Suprapubic skin (tissue), 4 donors: ENCODE data around the gene EXD3. TPM values are rescaled to one million over a fixed set of nuclear protein-coding genes. Genes with fewer than 3 reads are reported as not detected.

Source experiments
- DNase-seq, 2 donors: peaks; one replicate each; pipeline ENCODE4 v3.0.0-alpha.2; 2019; ENCODE audit warnings: low spot score in 2 of 2
- H3K27ac ChIP-seq: fragments of 200-600 bp; sonication (generic); one replicate; pipeline ENCODE4 v1.5.1; 2019
- H3K27me3 ChIP-seq: fragments of 200-600 bp; sonication (generic); one replicate; pipeline ENCODE4 v1.5.1; 2019
- H3K36me3 ChIP-seq: fragments of 200-600 bp; sonication (generic); one replicate; pipeline ENCODE4 v1.5.1; 2019
- H3K4me1 ChIP-seq: fragments of 200-600 bp; sonication (generic); one replicate; pipeline ENCODE4 v1.5.1; 2019
- H3K4me3 ChIP-seq: fragments of 200-600 bp; sonication (generic); one replicate; pipeline ENCODE4 v1.5.1; 2019; ENCODE audit warnings: mild to moderate bottlenecking
- H3K9me3 ChIP-seq: fragments of 200-600 bp; sonication (generic); one replicate; pipeline ENCODE4 v1.5.1; 2019
- CTCF ChIP-seq, 2 donors: fragments of 200-600 bp in 1 of 2; fragments of 450-650 bp in 1 of 2; sonication (generic) in 1 of 2; IDR thresholded peaks; one replicate each; pipeline ENCODE4 v1.5.1; 2016 to 2019; ENCODE audit warnings: antibody characterized with exemption in 2 of 2, mild to moderate bottlenecking in 1 of 2, moderate library complexity in 1 of 2
- EP300 ChIP-seq: sonication (generic); formaldehyde crosslinking; IDR thresholded peaks from one replicate; pipeline ENCODE4 v1.6.1; 2017; ENCODE audit warnings: antibody characterized with exemption
- POLR2A ChIP-seq, 2 donors: fragments of 450-650 bp; IDR thresholded peaks; one replicate each; pipeline ENCODE4 v1.6.1; 2017; ENCODE audit warnings: antibody characterized with exemption in 2 of 2, mild to moderate bottlenecking in 2 of 2, moderate library complexity in 2 of 2
- POLR2AphosphoS5 ChIP-seq, 3 donors: sonication (generic); formaldehyde crosslinking; IDR thresholded peaks; one replicate each; pipeline ENCODE4 v1.6.1; 2017; ENCODE audit warnings: antibody characterized with exemption in 3 of 3
- WGBS: methylation state at CpG from one replicate; pipeline ENCODE4 v1.1.5; 2018; 5-methylcytosine and 5-hydroxymethylcytosine counted together
- total RNA-seq, 4 donors: library from RNA; depleted of rRNA; stranded (reverse); fragments of >200 nt; gene quantifications; one replicate each; pipeline ENCODE4 v1.1.0, GENCODE V29; 2016

EXD3 gene
- total RNA-seq, 4 donors from 2014 or later = 7.3 to 54.0 (median 16.4) TPM

GRCh38 chr9:137353223-137354152, 69.5 kb downstream of the EXD3 start:
- TF ChIP-seq EP300 (no peak), CTCF (IDR thresholded peaks at IDR 0.05) (no peak), POLR2AphosphoS5 (IDR thresholded peaks at IDR 0.05) (peak in 1 of 3 donors; percentile 56), POLR2A (IDR thresholded peaks at IDR 0.05) (no peak)
- DNase-seq = no peak
- H3K27ac ChIP-seq = no peak overlapping the region
- peaks cover 5% of the 10 kb centered on the region for H3K36me3 ChIP-seq
- no peaks in the 10 kb centered on the region for H3K4me1 ChIP-seq
- H3K4me3 ChIP-seq = no peak overlapping the region
- WGBS = 70% methylated on average over 26 of the region's 43 CpGs
- H3K27me3 ChIP-seq = no peaks in the 10 kb centered on the region
- H3K9me3 ChIP-seq = peaks cover 5% of the 10 kb centered on the region

- H3K36me3 ChIP-seq = peaks cover 10% of the 10 kb centered on the region
- WGBS = 94% methylated on average over 15 of the region's 26 CpGs
- TF ChIP-seq POLR2A (IDR thresholded peaks at IDR 0.05) = no peak
- TF ChIP-seq EP300 = no peak
- TF ChIP-seq CTCF (IDR thresholded peaks at IDR 0.05) = no peak
- TF ChIP-seq POLR2AphosphoS5 (IDR thresholded peaks at IDR 0.05) = no peak
- H3K4me3 ChIP-seq = no peak overlapping the region
- no peak overlapping the region for H3K27ac ChIP-seq
- no peak for DNase-seq
- H3K4me1 ChIP-seq = no peaks in the 10 kb centered on the region
- no peaks in the 10 kb centered on the region for H3K27me3 ChIP-seq
- H3K9me3 ChIP-seq = peaks cover 5% of the 10 kb centered on the region
Observed at GRCh38 chr9:137352511-137353222, 70.3 kb downstream of the EXD3 start.

GRCh38 chr9:137351781-137352501, 71.0 kb downstream of the EXD3 start:
- no peak overlapping the region for H3K27ac ChIP-seq
- 87% methylated on average over 15 of the region's 23 CpGs for WGBS
- DNase-seq = no peak

GRCh38 chr9:137350696-137351584, 72.0 kb downstream of the EXD3 start:
- TF ChIP-seq EP300 (no peak), POLR2AphosphoS5 (IDR thresholded peaks at IDR 0.05) (no peak), CTCF (IDR thresholded peaks at IDR 0.05) (no peak), POLR2A (IDR thresholded peaks at IDR 0.05) (no peak)
- H3K4me3 ChIP-seq = no peak overlapping the region
- DNase-seq = no peak
- WGBS = 95% methylated on average over 18 of the region's 30 CpGs
- peaks cover 22% of the 10 kb centered on the region for H3K36me3 ChIP-seq
- peaks cover 9% of the 10 kb centered on the region for H3K9me3 ChIP-seq
- H3K27ac ChIP-seq = no peak overlapping the region
- no peaks in the 10 kb centered on the region for H3K27me3 ChIP-seq
- no peaks in the 10 kb centered on the region for H3K4me1 ChIP-seq

More at GRCh38 chr9:137351781-137352501, 71.0 kb downstream of the EXD3 start:
- peaks cover 3% of the 10 kb centered on the region for H3K9me3 ChIP-seq
- no peaks in the 10 kb centered on the region for H3K4me1 ChIP-seq
- H3K27me3 ChIP-seq = no peaks in the 10 kb centered on the region
- no peak overlapping the region for H3K4me3 ChIP-seq
- TF ChIP-seq POLR2A (IDR thresholded peaks at IDR 0.05) (no peak), EP300 (no peak), POLR2AphosphoS5 (IDR thresholded peaks at IDR 0.05) (no peak), CTCF (IDR thresholded peaks at IDR 0.05) (no peak)
- peaks cover 17% of the 10 kb centered on the region for H3K36me3 ChIP-seq
